HCT116 (cell line): Measurements from ENCODE around the gene MAPK8. TPM values are rescaled to one million over a fixed set of nuclear protein-coding genes. Genes with fewer than 3 reads are reported as not detected.

Experiments used
- ATAC-seq: fragments of 200-7000 bp; cut with Tn5 transposase; 2 replicates; pipeline ENCODE4 v1.9.1; 2020; ENCODE audit warnings: mild to moderate bottlenecking, moderate library complexity
- BruUV-seq: library from RNA; stranded (reverse); fragments of 400-500 nt; replicated peaks from 2 replicates; lab custom pipeline; 2021; lab: Mats Ljungman, UMichigan
- CTCF ChIA-PET: fragments of 300-600 bp; sonication (Branson Sonifier 250); formaldehyde crosslinking; loops from one replicate; lab custom pipeline; 2021; ENCODE audit warnings: antibody characterized with exemption; lab: Charles Lee
- POLR2A ChIA-PET: fragments of 300-600, 350-600 bp; sonication (Branson Sonifier 250); formaldehyde crosslinking; loops from one replicate; lab custom pipeline; 2021; ENCODE audit warnings: antibody characterized with exemption; lab: Charles Lee
- RAD21 ChIA-PET, 2 experiments: fragments of 300-600 bp; sonication (Branson Sonifier 250); formaldehyde crosslinking; loops; one replicate each; lab custom pipeline; 2023; ENCODE audit warnings: low total read pairs in 2 of 2; ENCODE audit not compliant: uncharacterized antibody in 2 of 2, unreplicated experiment in 2 of 2, low non-redundant PET in 1 of 2; lab: Charles Lee
- DNase-seq: peaks from one replicate; pipeline ENCODE4 v3.0.0-alpha.2; 2010; ENCODE audit warnings: low read depth, low spot score
- H2AFZ ChIP-seq: fragments of 200-600 bp; shearing (Covaris generic), sonication (generic); 2 replicates; pipeline ENCODE4 v1.6.1; 2017; ENCODE audit warnings: low read depth, mixed run types, mixed read lengths, antibody characterized with exemption, low read length; ENCODE audit not compliant: poor library complexity, severe bottlenecking
- H3K27ac ChIP-seq: 2 replicates; pipeline ENCODE4 v1.5.1; 2012; ENCODE audit warnings: low read depth, low read length
- H3K27me3 ChIP-seq: fragments of 200-600 bp; sonication (generic); 2 replicates; pipeline ENCODE4 v1.6.1; 2016; ENCODE audit warnings: mixed run types, low read length, mixed read lengths; ENCODE audit not compliant: insufficient read depth
- H3K36me3 ChIP-seq, 2 experiments: fragments of 200-500 bp in 1 of 2; fragments of 200-600 bp in 1 of 2; sonication (Bioruptor generic) in 1 of 2; sonication (generic) in 1 of 2; 2 replicates each; pipeline versions ENCODE4 v1.5.1 to v1.6.1; 2014 to 2016; ENCODE audit warnings: low read length in 2 of 2, inconsistent platforms in 1 of 2, mixed read lengths in 1 of 2, mixed run types in 1 of 2; ENCODE audit not compliant: insufficient read depth in 2 of 2, control insufficient read depth in 1 of 2
- H3K4me1 ChIP-seq, 2 experiments: fragments of 200-600 bp in 1 of 2; sonication (generic) in 1 of 2; 2 replicates each; pipeline versions ENCODE4 v1.5.1 to v1.6.1; 2012 to 2017; ENCODE audit warnings: low read length in 2 of 2, inconsistent platforms in 1 of 2, mild to moderate bottlenecking in 1 of 2, mixed read lengths in 1 of 2, mixed run types in 1 of 2, moderate library complexity in 1 of 2; ENCODE audit not compliant: insufficient read depth in 2 of 2, control insufficient read depth in 1 of 2
- H3K4me2 ChIP-seq: fragments of 200-600 bp; sonication (generic); 2 replicates; pipeline ENCODE4 v1.6.1; 2017; ENCODE audit warnings: mixed run types, low read length, mixed read lengths
- H3K4me3 ChIP-seq, 2 experiments: fragments of 200-600 bp in 1 of 2; sonication (generic) in 1 of 2; replicated peaks in 1 of 2; 2 replicates each; pipeline ENCODE4 v1.5.1; 2011 to 2016; ENCODE audit warnings: low read length in 2 of 2, control low read depth in 1 of 2, low read depth in 1 of 2, mild to moderate bottlenecking in 1 of 2, mixed read lengths in 1 of 2, mixed run types in 1 of 2
- H3K79me2 ChIP-seq: fragments of 200-600 bp; sonication (generic); 2 replicates; pipeline ENCODE4 v1.6.1; 2017; ENCODE audit warnings: mild to moderate bottlenecking, mixed run types, low read length, moderate library complexity, mixed read lengths; ENCODE audit not compliant: insufficient read depth
- H3K9ac ChIP-seq: fragments of 200-600 bp; sonication (generic); 2 replicates; pipeline ENCODE4 v1.6.1; 2016; ENCODE audit warnings: low read length, mixed read lengths
- H3K9me2 ChIP-seq: fragments of 200-600 bp; sonication (generic), shearing (Covaris generic); 2 replicates; pipeline ENCODE4 v1.6.1; 2017; ENCODE audit warnings: mixed run types, mild to moderate bottlenecking, moderate library complexity; ENCODE audit not compliant: insufficient read depth
- H3K9me3 ChIP-seq, 2 experiments: fragments of 200-500 bp in 1 of 2; fragments of 200-600 bp in 1 of 2; sonication (Bioruptor generic) in 1 of 2; sonication (generic) in 1 of 2; 2 replicates each; pipeline ENCODE4 v1.6.1; 2014 to 2017; ENCODE audit warnings: low read length in 2 of 2, mixed read lengths in 2 of 2, inconsistent platforms in 1 of 2, low read depth in 1 of 2, mild to moderate bottlenecking in 1 of 2, mixed run types in 1 of 2, moderate library complexity in 1 of 2; ENCODE audit not compliant: control insufficient read depth in 1 of 2, insufficient read depth in 1 of 2
- H4K20me1 ChIP-seq: fragments of 200-600 bp; sonication (generic), shearing (Covaris generic); 2 replicates; pipeline ENCODE4 v1.6.1; 2017; ENCODE audit warnings: mixed run types, mild to moderate bottlenecking, moderate library complexity; ENCODE audit not compliant: insufficient read depth
- CEBPB ChIP-seq: IDR thresholded peaks from 2 replicates; pipeline ENCODE4 v1.6.1; 2012; ENCODE audit warnings: low read depth
- ELF1 ChIP-seq: IDR thresholded peaks from 2 replicates; pipeline ENCODE4 v1.6.1; 2012; ENCODE audit warnings: low read depth, borderline replicate concordance
- EZH2 ChIP-seq: fragments of 200-600 bp; sonication (generic); IDR thresholded peaks from 2 replicates; pipeline ENCODE4 v1.6.1; 2017; ENCODE audit warnings: antibody characterized with exemption, mixed run types
- FOSL1 ChIP-seq: IDR thresholded peaks from 2 replicates; pipeline ENCODE4 v1.6.1; 2012; ENCODE audit warnings: low read depth
- JUND ChIP-seq: IDR thresholded peaks from 2 replicates; pipeline ENCODE4 v1.6.1; 2012
- POLR2AphosphoS5 ChIP-seq: IDR thresholded peaks from 2 replicates; pipeline ENCODE4 v1.6.1; 2011; ENCODE audit warnings: mild to moderate bottlenecking, low read depth, low read length, moderate library complexity
- RAD21 ChIP-seq: IDR thresholded peaks from 2 replicates; pipeline ENCODE4 v1.6.1; 2012; ENCODE audit warnings: low read depth, mild to moderate bottlenecking
- TCF7L2 ChIP-seq: IDR thresholded peaks from 2 replicates; pipeline ENCODE4 v1.7.0; 2011; ENCODE audit warnings: borderline replicate concordance, inconsistent platforms; ENCODE audit not compliant: insufficient read depth, insufficient read length; ENCODE audit errors: extremely low read depth
- YY1 ChIP-seq: IDR thresholded peaks from 2 replicates; pipeline ENCODE4 v1.6.1; 2011; ENCODE audit warnings: low read length, low read depth, moderate library complexity, mild to moderate bottlenecking; ENCODE audit not compliant: insufficient replicate concordance; ENCODE audit errors: extremely low read depth
- ZNF274 ChIP-seq: fragments of 200-500 bp; sonication (Bioruptor generic); IDR thresholded peaks from 2 replicates; pipeline ENCODE4 v1.6.1; 2014; ENCODE audit warnings: mild to moderate bottlenecking, low read depth, low read length, inconsistent platforms
- intact Hi-C: fragments of 100-400 bp; cut with micrococcal nuclease; formaldehyde crosslinking; loops from 2 replicates; pipeline ENCODE4 v1.10.0; 2022
- total RNA-seq: library from RNA; stranded (reverse); gene quantifications from one replicate; pipeline ENCODE4 v1.2.1, GENCODE V29; 2021; ENCODE audit not compliant: unreplicated experiment
- TF ChIP-seq, protein P1 (sequence below): IDR thresholded peaks from 2 replicates; pipeline ENCODE4 v1.6.1; 2012; ENCODE audit warnings: low read depth
- TF ChIP-seq, protein P2 (sequence below), 3 experiments: fragments of 200-600 bp in 1 of 3; sonication (generic) in 1 of 3; IDR thresholded peaks in 2 of 3; conservative IDR thresholded peaks in 1 of 3; 2 replicates each; pipeline ENCODE4 v1.5.1; 2012 to 2017; ENCODE audit warnings: low read depth in 2 of 3, low read length in 2 of 3, antibody characterized with exemption in 1 of 3, borderline replicate concordance in 1 of 3, control low read depth in 1 of 3, mild to moderate bottlenecking in 1 of 3, mixed read lengths in 1 of 3, mixed run types in 1 of 3, moderate library complexity in 1 of 3; ENCODE audit not compliant: insufficient read depth in 1 of 3
- TF ChIP-seq, protein P3 (sequence below): IDR thresholded peaks from 2 replicates; pipeline ENCODE4 v1.6.1; 2012
- TF ChIP-seq, protein P4 (sequence below): IDR thresholded peaks from 2 replicates; pipeline ENCODE4 v1.6.1; 2011; ENCODE audit warnings: mild to moderate bottlenecking, low read length, moderate library complexity; ENCODE audit not compliant: insufficient replicate concordance; ENCODE audit errors: extremely low read depth

MAPK8 gene
- total RNA-seq, 1 experiment from 2014 or later = 71.0 TPM

DNA sequence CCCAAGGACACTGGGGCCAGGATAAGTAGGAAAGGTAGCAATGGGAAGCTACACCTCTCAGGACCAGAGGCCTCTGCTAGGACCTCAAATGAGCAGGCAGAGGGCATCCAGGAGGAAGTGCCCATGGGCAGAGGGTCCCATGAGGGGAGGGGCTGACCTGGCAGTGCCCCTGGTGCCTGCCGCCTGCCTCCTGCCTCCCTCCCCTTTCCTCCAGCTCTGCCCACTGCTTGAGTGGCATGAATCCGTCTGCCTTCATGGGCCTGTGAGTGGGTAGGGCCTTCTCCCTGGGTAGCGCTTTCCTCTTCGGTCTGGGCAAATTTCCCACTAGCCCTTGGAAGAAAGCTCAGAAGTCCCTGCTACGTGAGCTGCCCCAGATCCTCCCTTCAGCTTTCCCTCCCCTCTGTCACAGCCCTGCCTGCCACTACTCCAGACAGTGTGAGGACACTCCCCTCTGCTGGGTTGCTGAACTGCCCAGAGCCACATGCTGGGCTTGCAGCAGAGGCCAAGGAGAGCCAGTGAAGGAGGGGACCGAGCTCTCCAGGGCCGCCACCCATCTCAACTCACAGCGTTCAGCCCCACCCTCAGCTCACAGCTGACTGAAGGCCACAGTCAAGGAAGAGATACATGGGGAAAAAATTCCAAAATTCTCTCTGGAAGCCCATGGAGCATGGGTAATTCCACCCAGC lies 157.0 kb downstream of the MAPK8 start:
- H4K20me1 ChIP-seq = no peaks in the 10 kb centered on the region
- POLR2A ChIA-PET = no interaction called here

More for the DNA sequence above, 157.0 kb downstream of the MAPK8 start:
- Histone ChIP-seq H3K4me2 (no peak overlapping the region), H3K27me3 (no peaks in the 10 kb centered on the region), H3K9me3 (no peaks in the 10 kb centered on the region), H3K79me2 (no peaks in the 10 kb centered on the region), H2AFZ (no peak overlapping the region), H3K9me2 (no peaks in the 10 kb centered on the region), H3K4me3 (no peak overlapping the region), H3K4me1 (no peaks in the 10 kb centered on the region), H3K9ac (no peak overlapping the region), H3K36me3 (no peaks in the 10 kb centered on the region), H3K27ac (no peak overlapping the region)
- intact Hi-C loops = no loop called here
- ATAC-seq (no peak; the same call in 1 of the 2 replicates), DNase-seq (no peak)
- ChIA-PET CTCF (no interaction called here), RAD21 (no interaction called here)
- TF ChIP-seq ZNF274 (no peak), JUND (no peak), EZH2 (no peak), TCF7L2 (no peak), POLR2AphosphoS5 (no peak), FOSL1 (no peak), ELF1 (no peak), CEBPB (no peak), YY1 (no peak), RAD21 (no peak)
- TF ChIP-seq, protein P1, sequence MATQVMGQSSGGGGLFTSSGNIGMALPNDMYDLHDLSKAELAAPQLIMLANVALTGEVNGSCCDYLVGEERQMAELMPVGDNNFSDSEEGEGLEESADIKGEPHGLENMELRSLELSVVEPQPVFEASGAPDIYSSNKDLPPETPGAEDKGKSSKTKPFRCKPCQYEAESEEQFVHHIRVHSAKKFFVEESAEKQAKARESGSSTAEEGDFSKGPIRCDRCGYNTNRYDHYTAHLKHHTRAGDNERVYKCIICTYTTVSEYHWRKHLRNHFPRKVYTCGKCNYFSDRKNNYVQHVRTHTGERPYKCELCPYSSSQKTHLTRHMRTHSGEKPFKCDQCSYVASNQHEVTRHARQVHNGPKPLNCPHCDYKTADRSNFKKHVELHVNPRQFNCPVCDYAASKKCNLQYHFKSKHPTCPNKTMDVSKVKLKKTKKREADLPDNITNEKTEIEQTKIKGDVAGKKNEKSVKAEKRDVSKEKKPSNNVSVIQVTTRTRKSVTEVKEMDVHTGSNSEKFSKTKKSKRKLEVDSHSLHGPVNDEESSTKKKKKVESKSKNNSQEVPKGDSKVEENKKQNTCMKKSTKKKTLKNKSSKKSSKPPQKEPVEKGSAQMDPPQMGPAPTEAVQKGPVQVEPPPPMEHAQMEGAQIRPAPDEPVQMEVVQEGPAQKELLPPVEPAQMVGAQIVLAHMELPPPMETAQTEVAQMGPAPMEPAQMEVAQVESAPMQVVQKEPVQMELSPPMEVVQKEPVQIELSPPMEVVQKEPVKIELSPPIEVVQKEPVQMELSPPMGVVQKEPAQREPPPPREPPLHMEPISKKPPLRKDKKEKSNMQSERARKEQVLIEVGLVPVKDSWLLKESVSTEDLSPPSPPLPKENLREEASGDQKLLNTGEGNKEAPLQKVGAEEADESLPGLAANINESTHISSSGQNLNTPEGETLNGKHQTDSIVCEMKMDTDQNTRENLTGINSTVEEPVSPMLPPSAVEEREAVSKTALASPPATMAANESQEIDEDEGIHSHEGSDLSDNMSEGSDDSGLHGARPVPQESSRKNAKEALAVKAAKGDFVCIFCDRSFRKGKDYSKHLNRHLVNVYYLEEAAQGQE = no peak
- TF ChIP-seq, protein P2, sequence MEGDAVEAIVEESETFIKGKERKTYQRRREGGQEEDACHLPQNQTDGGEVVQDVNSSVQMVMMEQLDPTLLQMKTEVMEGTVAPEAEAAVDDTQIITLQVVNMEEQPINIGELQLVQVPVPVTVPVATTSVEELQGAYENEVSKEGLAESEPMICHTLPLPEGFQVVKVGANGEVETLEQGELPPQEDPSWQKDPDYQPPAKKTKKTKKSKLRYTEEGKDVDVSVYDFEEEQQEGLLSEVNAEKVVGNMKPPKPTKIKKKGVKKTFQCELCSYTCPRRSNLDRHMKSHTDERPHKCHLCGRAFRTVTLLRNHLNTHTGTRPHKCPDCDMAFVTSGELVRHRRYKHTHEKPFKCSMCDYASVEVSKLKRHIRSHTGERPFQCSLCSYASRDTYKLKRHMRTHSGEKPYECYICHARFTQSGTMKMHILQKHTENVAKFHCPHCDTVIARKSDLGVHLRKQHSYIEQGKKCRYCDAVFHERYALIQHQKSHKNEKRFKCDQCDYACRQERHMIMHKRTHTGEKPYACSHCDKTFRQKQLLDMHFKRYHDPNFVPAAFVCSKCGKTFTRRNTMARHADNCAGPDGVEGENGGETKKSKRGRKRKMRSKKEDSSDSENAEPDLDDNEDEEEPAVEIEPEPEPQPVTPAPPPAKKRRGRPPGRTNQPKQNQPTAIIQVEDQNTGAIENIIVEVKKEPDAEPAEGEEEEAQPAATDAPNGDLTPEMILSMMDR (IDR thresholded peaks at IDR 0.05 in 2 of 3, conservative IDR thresholded peaks at IDR 0.05 in 1 of 3; ENCODE audit: borderline replicate concordance in 1 of 3, insufficient read depth in 1 of 3, low read depth in 2 of 3, low read length in 2 of 3) = no peak
- TF ChIP-seq, protein P3, sequence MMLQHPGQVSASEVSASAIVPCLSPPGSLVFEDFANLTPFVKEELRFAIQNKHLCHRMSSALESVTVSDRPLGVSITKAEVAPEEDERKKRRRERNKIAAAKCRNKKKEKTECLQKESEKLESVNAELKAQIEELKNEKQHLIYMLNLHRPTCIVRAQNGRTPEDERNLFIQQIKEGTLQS = no peak
- TF ChIP-seq, protein P4, sequence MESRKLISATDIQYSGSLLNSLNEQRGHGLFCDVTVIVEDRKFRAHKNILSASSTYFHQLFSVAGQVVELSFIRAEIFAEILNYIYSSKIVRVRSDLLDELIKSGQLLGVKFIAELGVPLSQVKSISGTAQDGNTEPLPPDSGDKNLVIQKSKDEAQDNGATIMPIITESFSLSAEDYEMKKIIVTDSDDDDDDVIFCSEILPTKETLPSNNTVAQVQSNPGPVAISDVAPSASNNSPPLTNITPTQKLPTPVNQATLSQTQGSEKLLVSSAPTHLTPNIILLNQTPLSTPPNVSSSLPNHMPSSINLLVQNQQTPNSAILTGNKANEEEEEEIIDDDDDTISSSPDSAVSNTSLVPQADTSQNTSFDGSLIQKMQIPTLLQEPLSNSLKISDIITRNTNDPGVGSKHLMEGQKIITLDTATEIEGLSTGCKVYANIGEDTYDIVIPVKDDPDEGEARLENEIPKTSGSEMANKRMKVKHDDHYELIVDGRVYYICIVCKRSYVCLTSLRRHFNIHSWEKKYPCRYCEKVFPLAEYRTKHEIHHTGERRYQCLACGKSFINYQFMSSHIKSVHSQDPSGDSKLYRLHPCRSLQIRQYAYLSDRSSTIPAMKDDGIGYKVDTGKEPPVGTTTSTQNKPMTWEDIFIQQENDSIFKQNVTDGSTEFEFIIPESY = no peak
- BruUV-seq = no TSS peak
